ENCODE results near the gene PROSER3. TPM values are rescaled to one million over a fixed set of nuclear protein-coding genes. Genes with fewer than 3 reads are reported as not detected.

Gene PROSER3
- total RNA-seq, 6 experiments from 2014 or later: 3.9 to 5.5 (median 4.7) TPM

GRCh38 chr19:35731779-35732405 is 26.1 kb upstream of the PROSER3 start:
- WGBS (ENCODE audit: insufficient coverage, low coverage, low lambda C conversion rate, missing lambda C conversion rate): 100% methylated on average over 7 of the region's 21 CpGs
- no peak for TF ChIP-seq POLR2A (IDR thresholded peaks at IDR 0.05)
- TF ChIP-seq, protein P1, sequence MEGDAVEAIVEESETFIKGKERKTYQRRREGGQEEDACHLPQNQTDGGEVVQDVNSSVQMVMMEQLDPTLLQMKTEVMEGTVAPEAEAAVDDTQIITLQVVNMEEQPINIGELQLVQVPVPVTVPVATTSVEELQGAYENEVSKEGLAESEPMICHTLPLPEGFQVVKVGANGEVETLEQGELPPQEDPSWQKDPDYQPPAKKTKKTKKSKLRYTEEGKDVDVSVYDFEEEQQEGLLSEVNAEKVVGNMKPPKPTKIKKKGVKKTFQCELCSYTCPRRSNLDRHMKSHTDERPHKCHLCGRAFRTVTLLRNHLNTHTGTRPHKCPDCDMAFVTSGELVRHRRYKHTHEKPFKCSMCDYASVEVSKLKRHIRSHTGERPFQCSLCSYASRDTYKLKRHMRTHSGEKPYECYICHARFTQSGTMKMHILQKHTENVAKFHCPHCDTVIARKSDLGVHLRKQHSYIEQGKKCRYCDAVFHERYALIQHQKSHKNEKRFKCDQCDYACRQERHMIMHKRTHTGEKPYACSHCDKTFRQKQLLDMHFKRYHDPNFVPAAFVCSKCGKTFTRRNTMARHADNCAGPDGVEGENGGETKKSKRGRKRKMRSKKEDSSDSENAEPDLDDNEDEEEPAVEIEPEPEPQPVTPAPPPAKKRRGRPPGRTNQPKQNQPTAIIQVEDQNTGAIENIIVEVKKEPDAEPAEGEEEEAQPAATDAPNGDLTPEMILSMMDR (IDR thresholded peaks at IDR 0.05): no peak
- intact Hi-C loops (cut with DNase I): no loop called here

GRCh38 chr19:35732540-35733179 is 25.3 kb upstream of the PROSER3 start:
- Histone ChIP-seq H3K4me1 (no peaks in the 10 kb centered on the region), H3K4me3 (no peak overlapping the region), H3K9me3 (no peaks in the 10 kb centered on the region), H3K27ac (no peak overlapping the region), H3K36me3 (peaks cover 5 to 73% (median 25%) of the 10 kb centered on the region in 4 donors), H3K27me3 (no peaks in the 10 kb centered on the region)
- WGBS (ENCODE audit: insufficient coverage, low coverage, low lambda C conversion rate, missing lambda C conversion rate): 70% methylated on average over 2 of the region's 25 CpGs
- TF ChIP-seq POLR2A (IDR thresholded peaks at IDR 0.05): no peak
- TF ChIP-seq, protein P1 (IDR thresholded peaks at IDR 0.05): no peak
- intact Hi-C loops (cut with DNase I): no loop called here
- DNase-seq (no peak), ATAC-seq (no peak)

More at GRCh38 chr19:35731779-35732405, 26.1 kb upstream of the PROSER3 start:
- ATAC-seq (no peak), DNase-seq (no peak)
- no peaks in the 10 kb centered on the region for H3K27me3 ChIP-seq
- H3K27ac ChIP-seq: no peak overlapping the region
- H3K4me1 ChIP-seq: no peaks in the 10 kb centered on the region
- no peaks in the 10 kb centered on the region for H3K9me3 ChIP-seq
- H3K4me3 ChIP-seq: no peak overlapping the region
- H3K36me3 ChIP-seq: peaks cover 11 to 73% (median 32%) of the 10 kb centered on the region in 4 donors

GRCh38 chr19:35733180-35734125 is 24.5 kb upstream of the PROSER3 start:
- TF ChIP-seq POLR2A (IDR thresholded peaks at IDR 0.05): no peak
- TF ChIP-seq, protein P1 (IDR thresholded peaks at IDR 0.05): no peak
- H3K4me3 ChIP-seq: no peak overlapping the region
- H3K4me1 ChIP-seq: no peaks in the 10 kb centered on the region
- WGBS (ENCODE audit: insufficient coverage, low coverage, low lambda C conversion rate, missing lambda C conversion rate): 81% methylated on average over 16 of the region's 35 CpGs
- intact Hi-C loops (cut with DNase I): no loop called here
- DNase-seq (no peak), ATAC-seq (no peak)
- H3K9me3 ChIP-seq: no peaks in the 10 kb centered on the region
- no peak overlapping the region for H3K27ac ChIP-seq
- H3K36me3 ChIP-seq: peaks cover 0 to 73% (median 21%) of the 10 kb centered on the region in 4 donors
- no peaks in the 10 kb centered on the region for H3K27me3 ChIP-seq

DNA sequence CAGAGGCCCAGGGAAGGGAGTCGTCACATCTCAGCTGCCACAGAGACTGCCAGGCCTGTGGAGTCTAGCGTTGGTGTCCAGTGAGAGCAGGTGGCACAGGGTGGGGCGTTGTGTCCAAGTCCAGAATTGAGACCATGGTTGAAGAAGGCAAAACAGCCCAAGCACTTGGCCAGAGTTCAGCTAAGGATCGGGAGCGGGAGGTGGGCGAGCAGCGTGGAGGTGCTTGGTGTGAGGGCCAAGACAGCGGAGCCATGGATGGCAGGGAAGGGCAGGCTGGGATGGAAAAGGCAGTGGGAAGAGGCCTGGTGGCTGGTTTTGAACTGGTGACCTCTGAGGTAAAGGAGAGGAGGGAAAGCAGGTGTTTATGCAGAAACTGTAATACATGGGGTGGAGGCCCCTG is 23.7 kb upstream of the PROSER3 start:
- intact Hi-C loops (cut with DNase I): no loop called here
- no peaks in the 10 kb centered on the region for H3K27me3 ChIP-seq
- WGBS (ENCODE audit: insufficient coverage, low coverage, low lambda C conversion rate, missing lambda C conversion rate): 93% methylated on average over 7 of the region's 8 CpGs
- H3K4me1 ChIP-seq: peaks cover 0 to 5% (median 0%) of the 10 kb centered on the region in 4 donors
- ATAC-seq (no peak), DNase-seq (no peak)
- TF ChIP-seq POLR2A (IDR thresholded peaks at IDR 0.05): no peak
- TF ChIP-seq, protein P1 (IDR thresholded peaks at IDR 0.05): no peak
- H3K36me3 ChIP-seq: peaks cover 0 to 73% (median 17%) of the 10 kb centered on the region in 4 donors
- H3K27ac ChIP-seq: no peak overlapping the region
- H3K9me3 ChIP-seq: no peaks in the 10 kb centered on the region
- no peak overlapping the region for H3K4me3 ChIP-seq
